Measurements from ENCODE around the gene CHSY1. TPM values are rescaled to one million over a fixed set of nuclear protein-coding genes. Genes with fewer than 3 reads are reported as not detected.

Gene CHSY1
- total and polyA plus RNA-seq, 2 experiments from 2014 or later: 5.2 to 31.3 TPM

DNA sequence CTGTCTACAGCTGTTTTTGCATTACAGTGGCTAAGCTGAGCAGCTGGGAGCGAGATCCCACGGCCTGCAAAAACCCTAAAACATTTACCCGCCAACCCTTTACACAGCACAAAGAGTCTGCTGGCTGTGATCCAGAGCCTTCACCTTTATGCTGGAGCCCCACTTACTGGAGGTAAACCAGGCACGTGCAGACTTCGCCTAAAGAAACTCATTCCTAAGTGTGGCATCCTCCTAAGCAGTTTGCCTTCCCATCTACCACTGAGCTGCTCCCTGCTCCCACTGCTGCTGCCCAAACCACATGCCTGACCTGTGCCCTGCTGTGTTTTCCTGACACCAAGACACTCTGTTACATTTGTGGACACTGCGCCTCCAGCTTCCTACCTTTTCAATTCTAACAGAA is 53.0 kb downstream of the CHSY1 start:
- Histone ChIP-seq H3K79me2 (ENCODE audit: insufficient read depth) (peaks cover 81% of the 10 kb centered on the region), H3F3A (ENCODE audit: insufficient read depth) (peaks cover 62% of the 10 kb centered on the region), H3K9me3 (ENCODE audit: low read depth) (no peaks in the 10 kb centered on the region), H3K36me3 (ENCODE audit: low read depth) (no peaks in the 10 kb centered on the region), H2AFZ (0 out of 2 replicates have a peak overlapping the region, but pooled peaks have one; percentile 20), H3K4me3 (peak overlapping the region; percentile 65), H3K4me2 (ENCODE audit: unreplicated experiment) (peak overlapping the region; percentile 77), H3K4me1 (ENCODE audit: insufficient read depth) (peaks cover 50% of the 10 kb centered on the region), H3K27me3 (replicated peaks; ENCODE audit: insufficient read depth) (no peaks in the 10 kb centered on the region), H4K20me1 (ENCODE audit: insufficient read depth) (no peaks in the 10 kb centered on the region), H3K27ac (peak overlapping the region; percentile 94), H3K9ac (peak overlapping the region; percentile 78), H3K9me2 (ENCODE audit: insufficient read depth) (no peaks in the 10 kb centered on the region)
- in situ Hi-C loops (cut with MboI): no loop called here
- peak; percentile 39 for DNase-seq
- TF ChIP-seq EZH2phosphoT487 (IDR thresholded peaks at IDR 0.05; ENCODE audit: insufficient read depth, low read depth): no peak
- no peak for TF ChIP-seq EZH2 (IDR thresholded peaks at IDR 0.05; ENCODE audit: insufficient read depth, poor library complexity, severe bottlenecking)
- WGBS, 2 experiments (ENCODE audit: low coverage in 1 of 2, low lambda C conversion rate in 2 of 2, missing lambda C conversion rate in 2 of 2): 85 to 89% methylated on average over 6 of the region's 6 CpGs

DNA sequence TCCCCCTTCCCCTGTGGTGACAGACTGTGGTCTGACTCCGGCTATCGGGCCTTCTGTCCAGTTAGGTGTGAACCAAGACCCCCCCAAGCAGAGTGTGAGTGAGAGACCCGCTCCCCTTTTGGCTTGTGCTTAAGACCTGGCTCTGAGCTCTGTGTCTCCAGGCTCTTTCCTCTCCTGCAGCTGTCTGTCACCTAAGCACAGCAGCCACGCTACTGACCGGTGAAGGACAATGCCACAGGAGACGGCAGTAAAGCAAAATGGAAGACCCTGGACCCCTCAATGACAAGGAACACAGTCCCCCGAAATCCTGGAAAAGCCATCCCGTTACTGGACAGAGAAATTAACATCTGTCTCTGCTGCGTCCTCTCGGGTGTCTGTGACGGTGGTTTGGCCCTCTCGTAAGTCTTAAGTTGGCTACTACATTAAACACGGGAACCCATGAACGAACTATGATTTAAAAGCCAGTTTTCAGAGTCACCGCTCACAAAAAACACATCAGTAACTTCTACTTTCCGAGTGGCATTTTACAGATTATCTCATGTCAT is 53.7 kb downstream of the CHSY1 start:
- WGBS, 2 experiments (ENCODE audit: low coverage in 1 of 2, low lambda C conversion rate in 2 of 2, missing lambda C conversion rate in 2 of 2): 60 to 72% methylated on average over 16 of the region's 16 CpGs

DNA sequence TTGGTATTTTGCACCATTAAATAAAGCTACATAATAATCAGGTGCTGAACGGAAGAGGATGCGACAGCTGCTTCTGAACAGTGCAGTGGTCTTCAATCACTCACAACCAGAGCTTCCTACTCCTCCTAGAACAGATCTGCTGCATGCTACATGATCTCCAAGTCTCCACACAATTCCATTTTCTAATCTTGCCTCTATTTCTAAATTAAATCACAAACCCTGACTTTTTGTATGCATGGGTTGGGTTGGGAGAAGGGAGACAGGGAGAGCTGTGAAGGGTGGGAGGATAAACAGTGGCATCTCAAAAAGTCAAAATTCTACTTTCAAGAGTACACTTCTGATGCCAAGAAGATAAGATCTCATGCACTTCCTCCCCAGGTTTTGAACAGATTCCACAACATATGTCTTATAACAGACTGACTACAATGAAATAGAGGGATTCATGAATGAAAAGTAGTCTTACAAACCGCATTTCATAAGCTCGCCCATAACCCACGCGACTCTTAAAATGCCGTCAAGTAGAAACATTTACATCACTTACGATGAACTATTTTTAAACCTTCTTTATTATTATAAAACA is 57.2 kb downstream of the CHSY1 start:
- H3F3A ChIP-seq (ENCODE audit: insufficient read depth): peaks cover 56% of the 10 kb centered on the region
- no peaks in the 10 kb centered on the region for H4K20me1 ChIP-seq (ENCODE audit: insufficient read depth)
- H3K27me3 ChIP-seq (replicated peaks; ENCODE audit: insufficient read depth): no peaks in the 10 kb centered on the region
- TF ChIP-seq EZH2phosphoT487 (IDR thresholded peaks at IDR 0.05; ENCODE audit: insufficient read depth, low read depth) (no peak), EZH2 (IDR thresholded peaks at IDR 0.05; ENCODE audit: insufficient read depth, poor library complexity, severe bottlenecking) (no peak)
- H3K36me3 ChIP-seq (ENCODE audit: low read depth): no peaks in the 10 kb centered on the region
- peak overlapping the region; percentile 73 for H3K9ac ChIP-seq
- no peaks in the 10 kb centered on the region for H3K9me3 ChIP-seq (ENCODE audit: low read depth)
- DNase-seq: no peak
- peaks cover 64% of the 10 kb centered on the region for H3K4me1 ChIP-seq (ENCODE audit: insufficient read depth)
- peak overlapping the region; percentile 61 for H3K4me3 ChIP-seq
- peak overlapping the region; percentile 86 for H3K27ac ChIP-seq
- H3K9me2 ChIP-seq (ENCODE audit: insufficient read depth): no peaks in the 10 kb centered on the region
- peak overlapping the region; percentile 70 for H3K4me2 ChIP-seq (ENCODE audit: unreplicated experiment)
- H3K79me2 ChIP-seq (ENCODE audit: insufficient read depth): peaks cover 96% of the 10 kb centered on the region
- no peak overlapping the region for H2AFZ ChIP-seq
- in situ Hi-C loops (cut with MboI): no loop called here
- WGBS, 2 experiments (ENCODE audit: low coverage in 1 of 2, low lambda C conversion rate in 2 of 2, missing lambda C conversion rate in 2 of 2): 73 to 74% methylated on average over 8 of the region's 8 CpGs

More for the DNA sequence above, 53.7 kb downstream of the CHSY1 start:
- Histone ChIP-seq H3K79me2 (ENCODE audit: insufficient read depth) (peaks cover 81% of the 10 kb centered on the region), H3F3A (ENCODE audit: insufficient read depth) (peaks cover 55% of the 10 kb centered on the region), H4K20me1 (ENCODE audit: insufficient read depth) (no peaks in the 10 kb centered on the region), H3K9ac (peak overlapping the region; percentile 78), H2AFZ (no peak overlapping the region), H3K9me3 (ENCODE audit: low read depth) (no peaks in the 10 kb centered on the region), H3K4me2 (ENCODE audit: unreplicated experiment) (peak overlapping the region; percentile 77), H3K27ac (peak overlapping the region; percentile 94), H3K4me3 (no peak overlapping the region), H3K4me1 (ENCODE audit: insufficient read depth) (peaks cover 52% of the 10 kb centered on the region), H3K9me2 (ENCODE audit: insufficient read depth) (no peaks in the 10 kb centered on the region), H3K27me3 (replicated peaks; ENCODE audit: insufficient read depth) (no peaks in the 10 kb centered on the region), H3K36me3 (ENCODE audit: low read depth) (no peaks in the 10 kb centered on the region)
- no peak for DNase-seq
- no peak for TF ChIP-seq EZH2 (IDR thresholded peaks at IDR 0.05; ENCODE audit: insufficient read depth, poor library complexity, severe bottlenecking)
- TF ChIP-seq EZH2phosphoT487 (IDR thresholded peaks at IDR 0.05; ENCODE audit: insufficient read depth, low read depth): no peak
- in situ Hi-C loops (cut with MboI): no loop called here

DNA sequence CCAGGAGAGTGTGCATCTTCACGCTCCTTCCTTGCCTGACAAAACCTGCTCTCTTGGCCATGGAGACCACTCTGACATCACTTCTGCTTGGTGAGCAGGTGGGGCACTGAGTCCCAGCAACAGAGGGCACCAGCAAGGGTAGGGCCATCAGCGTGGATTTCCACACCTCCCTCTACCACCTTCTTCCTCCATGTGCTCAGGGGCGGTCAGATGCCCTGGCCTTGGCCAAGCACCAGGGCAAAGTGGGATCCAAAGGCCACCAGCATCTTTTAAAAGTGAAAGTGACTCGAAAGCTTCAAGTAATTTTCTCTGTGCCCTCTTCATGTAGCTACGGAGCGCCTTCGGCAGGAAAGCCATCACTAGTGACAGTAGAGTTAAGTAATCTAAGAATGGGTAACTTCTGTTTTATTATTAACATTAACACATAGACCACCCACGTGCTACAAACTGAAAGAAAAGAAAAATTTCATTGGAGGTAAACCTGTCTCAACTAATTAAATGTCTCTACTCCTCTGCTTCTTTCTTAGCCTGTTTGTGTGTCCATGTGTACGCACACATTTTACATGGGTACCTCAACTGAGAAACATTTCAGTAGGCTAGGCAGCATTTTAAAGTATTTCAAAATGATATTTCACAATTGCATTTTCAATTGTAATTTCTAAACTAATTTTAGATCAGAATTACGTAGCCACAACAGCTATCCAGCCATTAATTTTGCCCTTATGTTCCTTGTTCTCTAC is 57.9 kb downstream of the CHSY1 start:
- no peaks in the 10 kb centered on the region for H4K20me1 ChIP-seq (ENCODE audit: insufficient read depth)

More for the DNA sequence above, 57.9 kb downstream of the CHSY1 start:
- in situ Hi-C loops (cut with MboI): no loop called here
- Histone ChIP-seq H3K9ac (peak overlapping the region; percentile 73), H3K27ac (peak overlapping the region; percentile 86), H3K79me2 (ENCODE audit: insufficient read depth) (peaks cover 100% of the 10 kb centered on the region), H3K4me1 (ENCODE audit: insufficient read depth) (peaks cover 64% of the 10 kb centered on the region), H3K27me3 (replicated peaks; ENCODE audit: insufficient read depth) (no peaks in the 10 kb centered on the region), H3K4me3 (peak overlapping the region; percentile 61), H3F3A (ENCODE audit: insufficient read depth) (peaks cover 53% of the 10 kb centered on the region), H3K4me2 (ENCODE audit: unreplicated experiment) (peak overlapping the region; percentile 70), H3K9me2 (ENCODE audit: insufficient read depth) (no peaks in the 10 kb centered on the region), H3K36me3 (ENCODE audit: low read depth) (no peaks in the 10 kb centered on the region), H2AFZ (no peak overlapping the region), H3K9me3 (ENCODE audit: low read depth) (no peaks in the 10 kb centered on the region)
- peak; percentile 45 for DNase-seq
- 38 to 39% methylated on average over 10 of the region's 10 CpGs for WGBS, 2 experiments (ENCODE audit: low coverage in 1 of 2, low lambda C conversion rate in 2 of 2, missing lambda C conversion rate in 2 of 2)
- TF ChIP-seq EZH2 (IDR thresholded peaks at IDR 0.05; ENCODE audit: insufficient read depth, poor library complexity, severe bottlenecking): no peak
- TF ChIP-seq EZH2phosphoT487 (IDR thresholded peaks at IDR 0.05; ENCODE audit: insufficient read depth, low read depth): no peak

Measured in GM23248 (cell line).